ENCODE data around the gene NUBP2. TPM values are rescaled to one million over a fixed set of nuclear protein-coding genes. Genes with fewer than 3 reads are reported as not detected.

NUBP2 gene
- total RNA-seq, 6 donors from 2014 or later = 53.2 to 85.6 (median 60.5) TPM

DNA sequence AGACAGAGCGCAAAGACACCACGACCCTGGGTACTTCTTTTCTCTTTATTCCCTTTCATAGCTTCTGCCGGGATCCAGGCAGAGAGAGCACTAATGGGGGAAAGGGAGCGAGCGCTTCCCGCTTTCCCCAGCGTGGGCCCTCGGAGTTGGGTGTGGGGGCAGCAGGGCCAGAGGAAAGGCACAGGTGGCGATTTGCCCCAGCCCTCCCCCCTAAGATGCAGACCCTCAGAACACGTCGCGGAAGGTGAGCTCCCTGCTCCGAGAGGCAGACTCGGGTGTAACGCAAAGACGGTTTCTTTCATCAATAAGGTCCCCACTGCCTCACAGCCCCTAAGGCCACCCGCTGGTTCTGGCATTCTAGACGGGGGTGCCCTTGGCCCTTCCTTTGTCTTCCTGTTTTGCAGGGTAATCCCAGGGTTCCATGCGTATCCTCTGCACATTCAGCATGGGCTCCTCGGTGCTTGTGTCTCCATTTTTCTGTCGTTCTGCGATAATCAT is 10.8 kb upstream of the NUBP2 start:
- H3K9me3 ChIP-seq = no peaks in the 10 kb centered on the region
- DNase-seq (no peak), ATAC-seq (ENCODE audit: low FRiP score in 2 of 2) (no peak)
- peaks cover 5 to 51% (median 38%) of the 10 kb centered on the region in 4 donors for H3K36me3 ChIP-seq
- peaks cover 31 to 52% (median 37%) of the 10 kb centered on the region in 4 donors for H3K4me1 ChIP-seq
- H3K27ac ChIP-seq = peak overlapping the region; percentile 89 to 98 (median 94)
- 9 to 21% methylated on average over 19 to 22 of the region's 22 CpGs for WGBS, 2 donors
- H3K4me3 ChIP-seq = peak overlapping the region; percentile 74 to 99 (median 98)
- TF ChIP-seq POLR2AphosphoS5 (IDR thresholded peaks at IDR 0.05) (no peak), POLR2A (IDR thresholded peaks at IDR 0.05) (no peak), CTCF (IDR thresholded peaks at IDR 0.05) (no peak), EP300 (IDR thresholded peaks at IDR 0.05) (no peak)
- no peaks in the 10 kb centered on the region for H3K27me3 ChIP-seq

GRCh38 chr16:1772362-1772907 is 10.3 kb upstream of the NUBP2 start, which contains the start of gene EME2:
Gene EME2 (plus strand): TSS chr16:1772810. CDS start chr16:1773228, 418 bp downstream.
- peaks cover 6 to 51% (median 38%) of the 10 kb centered on the region in 4 donors for H3K36me3 ChIP-seq
- 1% methylated on average over 27 to 48 of the region's 53 CpGs for WGBS, 2 donors
- peak within 1 kb of the TSS; percentile 74 to 99 (median 98) for H3K4me3 ChIP-seq
- no peaks in the 10 kb centered on the region for H3K27me3 ChIP-seq
- H3K27ac ChIP-seq = peak within 1 kb of the TSS; percentile 89 to 98 (median 94)
- ATAC-seq (ENCODE audit: low FRiP score in 2 of 2) (peak in 1 of 2 donors; percentile 0), DNase-seq (peak in 1 of 2 donors; percentile 75)
- H3K4me1 ChIP-seq = peaks cover 31 to 52% (median 37%) of the 10 kb centered on the region in 4 donors
- H3K9me3 ChIP-seq = no peaks in the 10 kb centered on the region
- TF ChIP-seq POLR2A (IDR thresholded peaks at IDR 0.05) (no peak), CTCF (IDR thresholded peaks at IDR 0.05) (no peak)

- WGBS, 2 donors = 0 to 1% methylated on average over 28 to 33 of the region's 108 CpGs
- Histone ChIP-seq H3K4me1 (peaks cover 31 to 52% (median 37%) of the 10 kb centered on the region in 4 donors), H3K36me3 (peaks cover 12 to 51% (median 38%) of the 10 kb centered on the region in 4 donors), H3K9me3 (no peaks in the 10 kb centered on the region), H3K27me3 (no peaks in the 10 kb centered on the region), H3K4me3 (peak within 1 kb of the TSS; percentile 74 to 99 (median 98)), H3K27ac (peak within 1 kb of the TSS; percentile 89 to 98 (median 94))
- DNase-seq (peak; percentile 84 to 95), ATAC-seq (ENCODE audit: low FRiP score in 2 of 2) (peak; percentile 85 to 88)
- TF ChIP-seq EP300 (IDR thresholded peaks at IDR 0.05) = no peak
- peak; percentile 84 to 89 for TF ChIP-seq POLR2AphosphoS5 (IDR thresholded peaks at IDR 0.05)
- peak; percentile 73 to 95 (median 94) for TF ChIP-seq CTCF (IDR thresholded peaks at IDR 0.05)
- peak in 3 of 4 donors; percentile 26 to 85 (median 39) for TF ChIP-seq POLR2A (IDR thresholded peaks at IDR 0.05)
Measured at GRCh38 chr16:1772908-1773702, 9.7 kb upstream of the NUBP2 start, which contains the start of gene MRPS34. Gene MRPS34 (minus strand): TSS chr16:1773134. CDS start chr16:1773119, 15 bp downstream.

GRCh38 chr16:1773703-1774447 is 8.9 kb upstream of the NUBP2 start:
- TF ChIP-seq CTCF (IDR thresholded peaks at IDR 0.05) (no peak), POLR2AphosphoS5 (IDR thresholded peaks at IDR 0.05) (no peak), POLR2A (IDR thresholded peaks at IDR 0.05) (no peak), EP300 (IDR thresholded peaks at IDR 0.05) (no peak)
- Histone ChIP-seq H3K4me1 (peaks cover 31 to 50% (median 37%) of the 10 kb centered on the region in 4 donors), H3K4me3 (peak overlapping the region; percentile 74 to 99 (median 98)), H3K36me3 (peaks cover 12 to 48% (median 38%) of the 10 kb centered on the region in 4 donors), H3K9me3 (no peaks in the 10 kb centered on the region), H3K27ac (peak overlapping the region; percentile 89 to 98 (median 94)), H3K27me3 (no peaks in the 10 kb centered on the region)
- peak in 1 of 2 donors; percentile 51 for DNase-seq
- ATAC-seq (ENCODE audit: low FRiP score in 2 of 2) = no peak
- WGBS, 2 donors = 28% methylated on average over 23 of the region's 45 CpGs; no CpG with 5 or more reads in 1 of the 2 donors
